RWPE2 (cell line): ENCODE results near the gene PRKRIP1.

Source experiments
- ATAC-seq: fragments of 200-7000 bp; cut with Tn5 transposase; 3 replicates; pipeline ENCODE4 v1.9.1; 2021; ENCODE audit warnings: low read depth
- DNase-seq: peaks from one replicate; pipeline ENCODE4 v3.0.0-alpha.2; 2020; ENCODE audit warnings: low spot score
- H3K27ac ChIP-seq: fragments of 450-650 bp; 2 replicates; pipeline ENCODE4 v1.5.1; 2017; ENCODE audit warnings: mild to moderate bottlenecking; ENCODE audit not compliant: poor library complexity, severe bottlenecking
- H3K27me3 ChIP-seq: fragments of 250-450 bp; sonication (Bioruptor Pico); 2 replicates; pipeline ENCODE4 v1.5.1; 2021; ENCODE audit warnings: mild to moderate bottlenecking, moderate library complexity; ENCODE audit not compliant: insufficient read depth, poor library complexity, severe bottlenecking
- H3K36me3 ChIP-seq: fragments of 250-450 bp; sonication (Bioruptor Pico); 2 replicates; pipeline ENCODE4 v1.5.1; 2020; ENCODE audit warnings: low read depth, mild to moderate bottlenecking, moderate library complexity
- H3K4me1 ChIP-seq: fragments of 250-450 bp; sonication (Bioruptor Pico); 2 replicates; pipeline ENCODE4 v1.5.1; 2021; ENCODE audit warnings: mild to moderate bottlenecking, moderate library complexity; ENCODE audit not compliant: insufficient read depth, poor library complexity, severe bottlenecking
- H3K4me3 ChIP-seq: fragments of 250-450 bp; sonication (Bioruptor Pico); 2 replicates; pipeline ENCODE4 v1.5.1; 2021; ENCODE audit warnings: mild to moderate bottlenecking, moderate library complexity; ENCODE audit not compliant: severe bottlenecking
- H3K9me3 ChIP-seq: fragments of 250-450 bp; sonication (Bioruptor Pico); 2 replicates; pipeline ENCODE4 v1.5.1; 2021; ENCODE audit warnings: mild to moderate bottlenecking, moderate library complexity; ENCODE audit not compliant: severe bottlenecking
- TF ChIP-seq, protein P1 (sequence below): fragments of 450-650 bp; IDR thresholded peaks from one replicate; pipeline ENCODE4 v1.5.1; 2017; ENCODE audit warnings: mild to moderate bottlenecking, moderate library complexity; ENCODE audit not compliant: poor library complexity, severe bottlenecking

The PRKRIP1 gene

DNA sequence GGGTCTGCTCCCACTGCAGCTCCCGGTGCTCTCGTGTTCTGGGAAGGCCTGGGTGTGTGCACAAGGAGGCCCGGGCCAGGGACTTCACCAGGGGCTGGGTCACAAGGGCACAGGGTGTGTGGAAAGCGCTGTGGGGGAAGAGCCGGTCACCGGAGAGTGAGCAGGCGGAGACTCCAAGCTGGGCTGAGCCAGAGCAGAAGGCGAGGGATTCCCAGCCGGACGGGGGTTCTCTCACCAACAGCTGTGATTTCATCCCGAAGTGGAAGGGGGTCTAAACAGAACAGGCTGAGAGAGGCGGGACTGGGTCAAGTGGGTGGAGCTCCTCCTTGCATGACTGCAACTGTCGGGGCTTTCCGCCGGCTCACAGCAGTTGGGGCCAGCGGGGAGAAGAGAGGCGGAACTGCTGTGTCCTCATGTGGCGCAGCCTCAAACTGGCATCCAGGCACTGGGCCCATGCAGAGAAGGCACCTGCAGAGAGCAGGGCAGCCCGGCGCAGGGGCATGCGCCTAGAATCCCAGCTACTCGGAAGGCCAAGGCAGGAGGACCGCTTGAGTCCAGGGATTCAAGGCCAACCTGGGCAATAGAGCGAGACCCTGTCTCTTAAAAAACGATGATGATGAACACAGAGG is 29.6 kb downstream of the PRKRIP1 start:
- no peak for DNase-seq
- no peak overlapping the region for H3K4me3 ChIP-seq
- peaks cover 8% of the 10 kb centered on the region for H3K4me1 ChIP-seq
- ATAC-seq = no peak
- peaks cover 22% of the 10 kb centered on the region for H3K36me3 ChIP-seq
- TF ChIP-seq, protein P1, sequence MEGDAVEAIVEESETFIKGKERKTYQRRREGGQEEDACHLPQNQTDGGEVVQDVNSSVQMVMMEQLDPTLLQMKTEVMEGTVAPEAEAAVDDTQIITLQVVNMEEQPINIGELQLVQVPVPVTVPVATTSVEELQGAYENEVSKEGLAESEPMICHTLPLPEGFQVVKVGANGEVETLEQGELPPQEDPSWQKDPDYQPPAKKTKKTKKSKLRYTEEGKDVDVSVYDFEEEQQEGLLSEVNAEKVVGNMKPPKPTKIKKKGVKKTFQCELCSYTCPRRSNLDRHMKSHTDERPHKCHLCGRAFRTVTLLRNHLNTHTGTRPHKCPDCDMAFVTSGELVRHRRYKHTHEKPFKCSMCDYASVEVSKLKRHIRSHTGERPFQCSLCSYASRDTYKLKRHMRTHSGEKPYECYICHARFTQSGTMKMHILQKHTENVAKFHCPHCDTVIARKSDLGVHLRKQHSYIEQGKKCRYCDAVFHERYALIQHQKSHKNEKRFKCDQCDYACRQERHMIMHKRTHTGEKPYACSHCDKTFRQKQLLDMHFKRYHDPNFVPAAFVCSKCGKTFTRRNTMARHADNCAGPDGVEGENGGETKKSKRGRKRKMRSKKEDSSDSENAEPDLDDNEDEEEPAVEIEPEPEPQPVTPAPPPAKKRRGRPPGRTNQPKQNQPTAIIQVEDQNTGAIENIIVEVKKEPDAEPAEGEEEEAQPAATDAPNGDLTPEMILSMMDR = no peak
- H3K27me3 ChIP-seq = no peaks in the 10 kb centered on the region
- no peaks in the 10 kb centered on the region for H3K9me3 ChIP-seq
- H3K27ac ChIP-seq = no peak overlapping the region

DNA sequence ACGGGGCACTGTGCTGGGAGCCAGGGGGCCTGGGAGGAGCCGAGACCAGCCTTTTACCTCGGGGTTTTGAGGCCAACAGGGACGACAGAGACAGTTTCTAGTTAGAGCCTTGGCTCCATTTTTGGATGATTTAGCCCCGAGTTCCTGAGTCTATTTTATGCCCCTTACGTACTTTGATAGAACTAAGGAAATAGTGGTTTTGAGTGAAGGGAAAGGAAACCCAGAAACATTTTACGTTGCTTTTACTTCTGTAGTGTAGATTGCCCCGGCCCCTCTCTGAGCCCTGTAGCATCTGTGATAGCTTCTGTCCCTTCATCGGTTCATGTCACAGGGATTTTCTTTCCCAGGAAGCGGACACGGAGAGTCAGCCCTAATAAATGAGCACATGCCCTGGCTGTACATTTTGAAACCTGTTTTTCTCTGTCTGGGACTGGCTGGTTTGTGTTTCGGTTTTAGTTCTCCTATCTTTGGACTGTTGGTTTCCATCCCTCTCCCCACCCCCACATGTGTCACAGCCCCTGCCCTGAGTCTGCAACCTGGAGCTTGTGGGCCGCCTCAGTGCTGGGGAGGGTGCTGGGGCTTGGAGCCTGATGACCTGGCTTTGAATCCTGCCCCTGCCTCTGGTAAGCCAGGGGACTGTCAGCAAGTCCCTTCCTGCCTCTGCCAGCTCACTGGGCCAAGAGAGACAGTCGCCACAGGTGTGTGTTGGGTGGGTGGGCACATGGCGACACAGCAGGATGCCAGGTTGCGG is 30.3 kb downstream of the PRKRIP1 start:
- Histone ChIP-seq H3K27me3 (no peaks in the 10 kb centered on the region), H3K9me3 (no peaks in the 10 kb centered on the region), H3K4me1 (peaks cover 14% of the 10 kb centered on the region), H3K27ac (no peak overlapping the region), H3K36me3 (peaks cover 18% of the 10 kb centered on the region), H3K4me3 (no peak overlapping the region)
- TF ChIP-seq, protein P1 = no peak
- ATAC-seq = no peak
- DNase-seq = no peak

DNA sequence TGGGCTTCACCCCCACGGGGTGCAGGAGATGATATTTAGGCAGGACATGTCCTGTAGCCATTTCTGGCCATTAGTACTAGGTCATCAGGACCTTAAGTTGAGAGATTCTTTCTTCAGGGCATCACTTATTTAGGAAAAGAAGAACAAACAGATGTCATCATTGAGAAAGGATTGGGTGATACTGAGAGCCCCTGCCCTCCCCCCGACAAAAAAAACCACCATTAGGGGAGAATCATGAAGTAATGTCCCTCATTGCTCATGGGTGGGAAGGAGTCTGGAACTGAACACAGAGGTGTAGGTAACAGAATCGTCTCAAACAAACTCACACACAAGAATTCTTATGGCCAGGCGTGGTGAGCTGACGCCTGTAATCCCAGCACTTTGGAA is 30.8 kb downstream of the PRKRIP1 start:
- Histone ChIP-seq H3K27me3 (no peaks in the 10 kb centered on the region), H3K9me3 (no peaks in the 10 kb centered on the region), H3K36me3 (peaks cover 18% of the 10 kb centered on the region), H3K27ac (no peak overlapping the region), H3K4me1 (peaks cover 14% of the 10 kb centered on the region), H3K4me3 (no peak overlapping the region)
- TF ChIP-seq, protein P1 = no peak
- ATAC-seq (no peak), DNase-seq (no peak)

DNA sequence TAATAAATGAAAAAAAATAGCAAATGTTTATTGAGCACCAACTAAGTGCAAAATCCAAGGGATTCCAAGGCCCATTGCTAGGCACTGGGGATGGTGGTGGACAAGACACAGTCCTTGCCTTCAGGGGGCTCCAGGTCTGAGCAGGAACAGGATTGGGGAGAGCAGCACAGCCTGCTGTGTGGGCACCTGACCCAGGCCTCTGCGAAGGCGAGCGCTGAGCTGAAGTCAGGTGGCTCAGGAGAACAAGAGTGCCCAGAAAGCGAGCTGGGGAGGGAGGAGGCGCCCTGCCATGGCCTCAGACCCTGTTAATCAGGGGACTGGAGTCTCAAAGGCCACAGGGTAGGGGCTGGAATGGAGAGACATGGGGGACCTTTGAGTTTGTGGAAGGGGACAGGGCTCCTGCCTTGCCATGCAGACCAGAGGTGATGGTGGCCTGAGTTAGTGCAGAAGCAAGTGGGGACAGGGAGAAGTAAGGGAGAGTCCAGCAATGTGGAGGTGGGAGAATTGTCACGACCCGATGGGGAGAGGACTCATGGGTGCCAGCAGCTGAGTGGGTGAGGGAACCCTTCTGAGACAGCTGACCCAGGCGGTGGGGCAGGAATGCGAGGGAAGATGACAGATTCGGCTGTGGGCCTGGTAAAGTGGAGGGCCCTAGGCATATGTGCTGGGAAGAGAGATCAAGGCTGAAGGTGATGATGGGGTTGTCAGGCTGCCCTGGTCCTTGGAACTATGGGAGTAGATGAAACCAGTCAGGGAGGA is 33.2 kb downstream of the PRKRIP1 start:
- Histone ChIP-seq H3K27ac (no peak overlapping the region), H3K4me1 (peaks cover 9% of the 10 kb centered on the region)

More for the DNA sequence above, 33.2 kb downstream of the PRKRIP1 start:
- H3K4me3 ChIP-seq = no peak overlapping the region
- H3K36me3 ChIP-seq = peaks cover 11% of the 10 kb centered on the region; the same call in 1 of the 2 replicates
- no peaks in the 10 kb centered on the region for H3K9me3 ChIP-seq
- DNase-seq (no peak), ATAC-seq (no peak)
- no peaks in the 10 kb centered on the region for H3K27me3 ChIP-seq
- TF ChIP-seq, protein P1 = no peak
